Panc1 (cell line): ENCODE results near the gene SHC4. TPM values are rescaled to one million over a fixed set of nuclear protein-coding genes. Genes with fewer than 3 reads are reported as not detected.

Experiments used
- ATAC-seq: fragments of 200-7000 bp; cut with Tn5 transposase; 2 replicates; pipeline ENCODE4 v1.9.1; 2020; ENCODE audit warnings: mild to moderate bottlenecking, moderate library complexity
- BruUV-seq: library from RNA; stranded (reverse); fragments of 400-500 nt; replicated peaks from 2 replicates; lab custom pipeline; 2021; lab: Mats Ljungman, UMichigan
- CTCF ChIA-PET: fragments of 300-600 bp; sonication (Branson Sonifier 250); formaldehyde crosslinking; loops from one replicate; lab custom pipeline; 2022; ENCODE audit warnings: antibody characterized with exemption; lab: Charles Lee
- POLR2A ChIA-PET: fragments of 300-600 bp; sonication (Branson Sonifier 250); formaldehyde crosslinking; loops from one replicate; lab custom pipeline; 2022; ENCODE audit warnings: antibody characterized with exemption; lab: Charles Lee
- DNase-seq: peaks from one replicate; pipeline ENCODE4 v3.0.0-alpha.2; 2010; ENCODE audit warnings: low read depth, low spot score
- H3K27ac ChIP-seq: 2 replicates; pipeline ENCODE4 v1.5.1; 2011; ENCODE audit warnings: mild to moderate bottlenecking, low read length, inconsistent platforms
- H3K27me3 ChIP-seq: fragments of 200-500 bp; sonication (Bioruptor generic); 2 replicates; pipeline ENCODE4 v1.6.0; 2014; ENCODE audit warnings: low read length, inconsistent platforms; ENCODE audit not compliant: control insufficient read depth, insufficient read depth
- H3K36me3 ChIP-seq: fragments of 200-500 bp; sonication (Bioruptor generic); 2 replicates; pipeline ENCODE4 v1.5.1; 2014; ENCODE audit warnings: inconsistent platforms, mild to moderate bottlenecking, low read length, moderate library complexity; ENCODE audit not compliant: control insufficient read depth, insufficient read depth
- H3K4me1 ChIP-seq: 2 replicates; pipeline ENCODE4 v1.5.1; 2011; ENCODE audit warnings: inconsistent platforms, mild to moderate bottlenecking, low read length, moderate library complexity; ENCODE audit not compliant: control insufficient read depth, insufficient read depth
- H3K4me3 ChIP-seq, 2 experiments: 2 replicates each; pipeline ENCODE4 v1.5.1; 2011 to 2012; ENCODE audit warnings: low read depth in 2 of 2, low read length in 2 of 2, mild to moderate bottlenecking in 2 of 2, inconsistent platforms in 1 of 2, moderate library complexity in 1 of 2
- H3K9me3 ChIP-seq: fragments of 200-500 bp; sonication (Bioruptor generic); 2 replicates; pipeline ENCODE4 v1.5.1; 2014; ENCODE audit warnings: low read depth, mild to moderate bottlenecking, inconsistent platforms, low read length, moderate library complexity; ENCODE audit not compliant: control insufficient read depth, insufficient read depth
- POLR2AphosphoS5 ChIP-seq: IDR thresholded peaks from 2 replicates; pipeline ENCODE4 v1.6.1; 2012; ENCODE audit warnings: mild to moderate bottlenecking, low read depth, low read length, moderate library complexity
- SIN3A ChIP-seq: IDR thresholded peaks from 2 replicates; pipeline ENCODE4 v1.6.1; 2012; ENCODE audit warnings: low read depth, mild to moderate bottlenecking, low read length, moderate library complexity, borderline replicate concordance; ENCODE audit not compliant: insufficient read depth
- TCF7L2 ChIP-seq: IDR thresholded peaks from 2 replicates; pipeline ENCODE4 v1.6.1; 2011; ENCODE audit warnings: mild to moderate bottlenecking, low read depth, low read length, inconsistent platforms
- in situ Hi-C: cut with HindIII; loops from 2 replicates; pipeline ENCODE4 v1.10.0; 2016; ENCODE audit warnings: low sequenced_read_pairs, low pct_unique_long_range_greater_than_20kb
- intact Hi-C: fragments of 100-400 bp; cut with micrococcal nuclease; formaldehyde crosslinking; loops from one replicate; pipeline ENCODE4 v1.10.0; 2022; ENCODE audit not compliant: unreplicated experiment
- total RNA-seq: library from RNA; stranded (reverse); gene quantifications from one replicate; pipeline ENCODE4 v1.2.1, GENCODE V29; 2021; ENCODE audit not compliant: unreplicated experiment
- TF ChIP-seq, protein P1 (sequence below), 2 experiments: IDR thresholded peaks; 2 replicates each; pipeline ENCODE4 v1.6.1; 2011 to 2012; ENCODE audit warnings: low read depth in 2 of 2, control low read depth in 1 of 2, low read length in 1 of 2, mild to moderate bottlenecking in 1 of 2, moderate library complexity in 1 of 2; ENCODE audit not compliant: insufficient read depth in 1 of 2
- TF ChIP-seq, protein P2 (sequence below): fragments of 450-650 bp; IDR thresholded peaks from 2 replicates; pipeline ENCODE4 v1.5.1; 2017; ENCODE audit warnings: mild to moderate bottlenecking

The SHC4 gene
- total RNA-seq, 1 experiment from 2014 or later, result 0.10 TPM

DNA sequence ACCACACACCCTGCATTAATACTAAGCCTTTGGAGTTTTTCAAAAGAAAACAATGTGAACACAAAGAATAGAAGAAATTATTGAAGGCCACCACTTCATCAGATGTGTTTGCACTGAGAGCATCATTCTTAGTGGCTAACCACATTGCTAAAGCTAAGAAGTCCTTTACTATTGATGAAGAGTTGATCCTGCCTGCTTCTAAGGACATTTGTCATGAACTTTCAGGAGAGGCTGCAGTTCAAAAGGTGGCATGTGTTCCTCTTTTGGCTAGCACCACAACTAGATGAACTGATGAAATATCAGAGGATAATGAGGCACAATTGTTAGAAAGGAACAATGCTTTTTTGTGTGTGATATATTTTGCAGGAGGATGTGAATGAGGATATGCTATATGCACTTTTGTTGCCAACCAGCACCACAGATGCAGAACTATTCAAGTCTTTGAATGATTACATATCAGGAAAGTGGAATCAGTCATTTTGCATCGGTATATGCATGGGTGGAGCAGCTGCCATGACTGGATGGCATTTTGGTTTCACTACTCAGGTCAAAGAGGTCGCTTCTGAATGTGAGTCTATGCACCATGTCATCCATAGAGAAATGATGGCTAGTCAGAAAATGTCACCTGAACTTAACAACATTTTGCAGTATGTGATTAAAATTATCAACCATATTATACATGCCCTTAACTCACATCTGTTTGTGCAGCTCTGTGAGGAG lies 88.3 kb downstream of the SHC4 start:
- POLR2A ChIA-PET, result no interaction called here
- H3K4me3 ChIP-seq, result no peak overlapping the region
- no TSS peak for BruUV-seq
- intact Hi-C loops, result no loop called here
- H3K9me3 ChIP-seq, result no peaks in the 10 kb centered on the region
- no peak overlapping the region for H3K27ac ChIP-seq
- H3K4me1 ChIP-seq, result peaks cover 13% of the 10 kb centered on the region; the same call in 1 of the 2 replicates
- ATAC-seq, result no peak
- no peak for DNase-seq
- peaks cover 6% of the 10 kb centered on the region; the same call in 1 of the 2 replicates for H3K36me3 ChIP-seq
- in situ Hi-C loops, result no loop called here
- peaks cover 11% of the 10 kb centered on the region; the same call in 1 of the 2 replicates for H3K27me3 ChIP-seq
- CTCF ChIA-PET, result no interaction called here
- TF ChIP-seq, protein P1, sequence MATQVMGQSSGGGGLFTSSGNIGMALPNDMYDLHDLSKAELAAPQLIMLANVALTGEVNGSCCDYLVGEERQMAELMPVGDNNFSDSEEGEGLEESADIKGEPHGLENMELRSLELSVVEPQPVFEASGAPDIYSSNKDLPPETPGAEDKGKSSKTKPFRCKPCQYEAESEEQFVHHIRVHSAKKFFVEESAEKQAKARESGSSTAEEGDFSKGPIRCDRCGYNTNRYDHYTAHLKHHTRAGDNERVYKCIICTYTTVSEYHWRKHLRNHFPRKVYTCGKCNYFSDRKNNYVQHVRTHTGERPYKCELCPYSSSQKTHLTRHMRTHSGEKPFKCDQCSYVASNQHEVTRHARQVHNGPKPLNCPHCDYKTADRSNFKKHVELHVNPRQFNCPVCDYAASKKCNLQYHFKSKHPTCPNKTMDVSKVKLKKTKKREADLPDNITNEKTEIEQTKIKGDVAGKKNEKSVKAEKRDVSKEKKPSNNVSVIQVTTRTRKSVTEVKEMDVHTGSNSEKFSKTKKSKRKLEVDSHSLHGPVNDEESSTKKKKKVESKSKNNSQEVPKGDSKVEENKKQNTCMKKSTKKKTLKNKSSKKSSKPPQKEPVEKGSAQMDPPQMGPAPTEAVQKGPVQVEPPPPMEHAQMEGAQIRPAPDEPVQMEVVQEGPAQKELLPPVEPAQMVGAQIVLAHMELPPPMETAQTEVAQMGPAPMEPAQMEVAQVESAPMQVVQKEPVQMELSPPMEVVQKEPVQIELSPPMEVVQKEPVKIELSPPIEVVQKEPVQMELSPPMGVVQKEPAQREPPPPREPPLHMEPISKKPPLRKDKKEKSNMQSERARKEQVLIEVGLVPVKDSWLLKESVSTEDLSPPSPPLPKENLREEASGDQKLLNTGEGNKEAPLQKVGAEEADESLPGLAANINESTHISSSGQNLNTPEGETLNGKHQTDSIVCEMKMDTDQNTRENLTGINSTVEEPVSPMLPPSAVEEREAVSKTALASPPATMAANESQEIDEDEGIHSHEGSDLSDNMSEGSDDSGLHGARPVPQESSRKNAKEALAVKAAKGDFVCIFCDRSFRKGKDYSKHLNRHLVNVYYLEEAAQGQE (IDR thresholded peaks at IDR 0.05; ENCODE audit: insufficient read depth in 1 of 2, low read depth in 2 of 2, low read length in 1 of 2), result no peak
- TF ChIP-seq POLR2AphosphoS5 (no peak), TCF7L2 (no peak), SIN3A (no peak)
- TF ChIP-seq, protein P2, sequence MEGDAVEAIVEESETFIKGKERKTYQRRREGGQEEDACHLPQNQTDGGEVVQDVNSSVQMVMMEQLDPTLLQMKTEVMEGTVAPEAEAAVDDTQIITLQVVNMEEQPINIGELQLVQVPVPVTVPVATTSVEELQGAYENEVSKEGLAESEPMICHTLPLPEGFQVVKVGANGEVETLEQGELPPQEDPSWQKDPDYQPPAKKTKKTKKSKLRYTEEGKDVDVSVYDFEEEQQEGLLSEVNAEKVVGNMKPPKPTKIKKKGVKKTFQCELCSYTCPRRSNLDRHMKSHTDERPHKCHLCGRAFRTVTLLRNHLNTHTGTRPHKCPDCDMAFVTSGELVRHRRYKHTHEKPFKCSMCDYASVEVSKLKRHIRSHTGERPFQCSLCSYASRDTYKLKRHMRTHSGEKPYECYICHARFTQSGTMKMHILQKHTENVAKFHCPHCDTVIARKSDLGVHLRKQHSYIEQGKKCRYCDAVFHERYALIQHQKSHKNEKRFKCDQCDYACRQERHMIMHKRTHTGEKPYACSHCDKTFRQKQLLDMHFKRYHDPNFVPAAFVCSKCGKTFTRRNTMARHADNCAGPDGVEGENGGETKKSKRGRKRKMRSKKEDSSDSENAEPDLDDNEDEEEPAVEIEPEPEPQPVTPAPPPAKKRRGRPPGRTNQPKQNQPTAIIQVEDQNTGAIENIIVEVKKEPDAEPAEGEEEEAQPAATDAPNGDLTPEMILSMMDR, result no peak

DNA sequence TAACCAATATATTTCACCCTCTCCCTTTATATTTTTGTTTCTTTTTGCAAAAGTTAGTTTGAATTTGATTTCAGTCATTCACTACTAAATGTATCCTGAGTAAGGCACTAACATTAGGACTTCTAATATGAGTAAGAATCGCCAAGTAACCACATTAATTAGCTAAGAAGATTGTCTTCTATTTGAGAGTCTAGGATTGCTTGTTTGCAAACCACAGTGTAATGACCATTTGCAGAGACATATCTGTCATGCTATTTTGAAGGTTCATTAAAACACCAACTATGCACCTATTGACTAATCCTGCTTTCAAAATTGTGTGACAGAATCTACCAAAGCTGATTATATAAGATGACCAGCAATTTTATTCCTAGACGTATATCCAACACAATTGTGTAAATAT lies 91.1 kb downstream of the SHC4 start:
- H3K4me3 ChIP-seq, result no peak overlapping the region
- intact Hi-C loops, result no loop called here
- CTCF ChIA-PET, result no interaction called here

More for the DNA sequence above, 91.1 kb downstream of the SHC4 start:
- Histone ChIP-seq H3K27ac (no peak overlapping the region), H3K27me3 (peaks cover 11% of the 10 kb centered on the region; the same call in 1 of the 2 replicates), H3K4me1 (no peaks in the 10 kb centered on the region), H3K9me3 (no peaks in the 10 kb centered on the region), H3K36me3 (no peaks in the 10 kb centered on the region; the same call in 1 of the 2 replicates)
- in situ Hi-C loops, result no loop called here
- TF ChIP-seq TCF7L2 (no peak), SIN3A (no peak), POLR2AphosphoS5 (no peak)
- TF ChIP-seq, protein P2, result no peak
- TF ChIP-seq, protein P1 (IDR thresholded peaks at IDR 0.05; ENCODE audit: insufficient read depth in 1 of 2, low read depth in 2 of 2, low read length in 1 of 2), result no peak
- ATAC-seq, result no peak
- no peak for DNase-seq
- POLR2A ChIA-PET, result no interaction called here
- BruUV-seq, result no TSS peak
